GM19035 (cell line): ENCODE results near the gene TMEM9.
"Not testable (repeated sequence)": the region's sequence is repeated elsewhere in the genome, so short reads cannot be mapped to it uniquely, and the experiment has no call there.

Experiments
- ATAC-seq: cut with Tn5 transposase; IDR thresholded peaks from one replicate; pipeline ENCODE4 v1.9.1; 2021; ENCODE audit not compliant: unreplicated experiment

TMEM9 gene

DNA sequence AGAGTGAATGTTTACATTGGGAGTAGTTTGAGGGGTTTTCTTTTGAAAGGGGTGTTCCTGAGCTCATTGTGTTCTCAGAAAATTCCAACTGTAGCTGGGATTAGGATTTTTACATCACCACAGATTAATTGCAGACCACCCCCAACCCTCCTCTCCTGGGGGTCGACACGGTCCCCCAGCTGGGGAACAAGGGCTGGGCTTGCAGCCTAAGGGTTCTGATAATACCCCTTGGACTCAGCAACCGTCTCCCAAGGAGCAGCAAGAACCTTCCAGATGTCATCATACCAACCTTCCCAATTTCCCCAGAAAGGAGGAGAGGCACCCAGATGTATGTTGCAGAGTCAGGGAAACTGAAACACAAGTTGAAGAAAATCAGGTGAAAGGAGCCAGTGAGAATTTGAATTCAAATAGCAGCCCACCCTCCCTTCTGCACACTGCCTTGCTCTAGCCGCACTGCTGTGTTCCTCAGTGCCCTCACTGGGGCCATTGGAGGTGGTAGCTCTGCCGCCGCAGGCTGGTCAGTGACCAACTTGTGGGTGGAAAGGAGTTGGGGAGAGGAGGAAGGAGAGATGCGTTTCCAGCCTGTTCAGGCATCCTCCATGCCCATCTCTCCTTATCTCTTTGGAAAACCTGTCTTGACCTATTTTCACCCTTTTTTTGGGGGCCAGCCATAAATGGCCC lies 21.7 kb upstream of the TMEM9 start:
- ATAC-seq: no peak

DNA sequence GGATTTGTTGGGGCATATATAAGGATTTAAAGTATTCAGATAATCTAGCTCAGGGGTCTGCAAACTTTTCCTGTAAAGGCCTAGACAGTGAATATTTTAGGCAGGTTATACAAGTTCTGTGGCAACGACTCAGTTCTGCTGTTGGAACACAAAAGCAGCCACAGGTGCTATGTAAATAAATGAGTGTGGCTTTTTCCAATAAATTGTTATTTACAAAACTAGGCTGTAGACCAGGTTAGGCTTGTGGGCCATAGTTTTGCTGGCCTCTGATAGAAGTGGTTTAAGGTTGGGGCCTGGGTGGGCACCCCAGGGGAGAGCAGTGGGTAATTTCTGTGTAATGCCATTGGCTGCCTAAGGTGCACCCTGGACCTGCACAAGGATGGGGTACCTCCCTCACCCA lies 19.5 kb upstream of the TMEM9 start:
- no peak for ATAC-seq

DNA sequence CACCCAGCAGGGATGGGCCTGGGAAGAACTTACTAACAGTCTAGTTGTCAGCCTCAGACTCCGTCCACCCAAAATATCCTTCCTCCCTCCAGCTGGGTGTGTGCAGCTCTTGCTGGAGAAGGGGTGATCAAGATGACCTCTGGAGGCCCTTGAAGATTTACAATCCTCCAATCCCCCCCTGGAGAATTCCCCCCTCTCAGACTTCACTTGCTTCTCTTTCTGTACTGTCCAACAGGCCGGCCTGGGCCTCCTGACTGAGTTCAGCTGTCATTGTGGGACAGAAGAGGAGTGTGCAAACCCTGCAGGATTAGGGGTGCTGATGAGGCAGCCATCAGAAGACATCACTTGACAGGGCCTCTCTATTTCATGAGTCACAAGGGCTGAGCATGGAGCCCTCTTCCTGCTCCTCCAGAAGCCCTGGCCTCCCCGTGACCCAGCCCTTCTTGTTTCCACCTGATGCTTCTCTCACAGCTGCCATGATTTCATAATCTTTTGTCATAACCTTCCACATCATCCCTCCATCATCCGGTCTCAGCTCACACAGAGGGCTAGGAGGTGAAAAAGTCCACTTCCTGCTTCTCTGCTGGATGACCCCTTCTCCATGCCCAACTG lies 18.8 kb upstream of the TMEM9 start:
- ATAC-seq: no peak

DNA sequence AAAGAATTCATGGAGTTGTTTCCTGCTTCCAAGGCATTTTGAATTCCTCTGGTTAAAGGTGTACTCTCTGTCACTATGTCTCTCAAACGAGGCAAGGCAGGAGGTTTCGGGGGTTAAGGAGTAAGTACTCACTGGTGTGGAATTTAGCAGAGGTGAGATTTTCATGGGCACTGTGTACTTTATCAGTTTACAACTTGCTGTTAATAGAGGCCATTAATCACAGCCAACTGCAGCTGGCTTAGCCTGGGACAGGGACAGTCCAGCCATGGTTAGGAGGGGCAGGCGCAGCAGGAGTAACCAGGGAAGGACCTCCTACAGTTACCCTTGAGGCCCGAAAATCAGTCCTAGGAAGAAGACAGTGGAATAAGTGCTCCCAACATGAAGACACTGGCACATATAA lies 18.1 kb upstream of the TMEM9 start:
- no peak for ATAC-seq

DNA sequence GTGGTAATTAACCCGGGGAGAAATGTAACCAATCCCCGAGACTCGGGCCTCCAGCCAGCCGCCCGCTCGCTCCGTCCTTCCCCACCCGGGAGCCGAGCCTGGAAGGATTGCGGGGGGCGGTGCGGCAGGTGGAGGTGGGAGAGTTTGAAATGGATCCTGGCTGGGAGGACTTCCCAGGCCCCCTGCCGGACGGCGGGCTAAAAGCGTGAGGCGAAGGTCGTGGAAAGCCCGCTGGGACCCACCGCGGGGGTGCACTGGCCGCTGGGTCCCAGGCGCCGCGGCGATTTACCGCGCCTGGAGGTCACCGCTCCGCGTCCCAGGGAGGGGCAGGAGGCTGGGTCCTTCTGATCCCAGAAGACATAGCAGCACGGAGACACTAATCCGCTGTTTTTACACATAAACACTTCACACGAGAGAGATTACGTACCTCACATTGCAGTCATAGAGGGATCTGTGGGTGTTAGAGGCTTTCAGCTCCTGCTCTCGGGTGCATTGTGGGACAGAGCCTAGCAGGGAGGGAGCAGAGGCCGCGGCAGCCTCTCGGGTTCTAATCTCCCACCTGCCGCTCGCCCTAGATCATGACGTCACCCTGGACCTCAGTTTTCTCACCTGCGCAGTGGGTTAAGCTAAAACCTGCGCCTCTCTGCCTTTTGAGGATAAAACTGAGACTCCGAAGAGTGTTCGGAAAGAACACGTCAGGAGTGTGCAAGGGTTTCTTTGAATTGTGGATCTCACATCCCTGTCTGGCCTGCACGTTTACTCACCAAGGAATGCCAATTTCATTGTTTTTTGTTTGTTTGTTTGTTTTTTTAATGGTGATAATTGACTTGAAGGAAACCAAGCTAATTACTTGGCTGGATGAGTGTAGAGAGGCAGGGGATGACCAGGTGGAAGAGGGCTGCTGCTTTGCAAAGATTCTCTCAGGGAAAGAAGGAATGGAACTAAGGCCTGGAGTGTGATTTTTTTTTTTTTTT lies 17.1 kb upstream of the TMEM9 start:
- ATAC-seq: peak; percentile 48

DNA sequence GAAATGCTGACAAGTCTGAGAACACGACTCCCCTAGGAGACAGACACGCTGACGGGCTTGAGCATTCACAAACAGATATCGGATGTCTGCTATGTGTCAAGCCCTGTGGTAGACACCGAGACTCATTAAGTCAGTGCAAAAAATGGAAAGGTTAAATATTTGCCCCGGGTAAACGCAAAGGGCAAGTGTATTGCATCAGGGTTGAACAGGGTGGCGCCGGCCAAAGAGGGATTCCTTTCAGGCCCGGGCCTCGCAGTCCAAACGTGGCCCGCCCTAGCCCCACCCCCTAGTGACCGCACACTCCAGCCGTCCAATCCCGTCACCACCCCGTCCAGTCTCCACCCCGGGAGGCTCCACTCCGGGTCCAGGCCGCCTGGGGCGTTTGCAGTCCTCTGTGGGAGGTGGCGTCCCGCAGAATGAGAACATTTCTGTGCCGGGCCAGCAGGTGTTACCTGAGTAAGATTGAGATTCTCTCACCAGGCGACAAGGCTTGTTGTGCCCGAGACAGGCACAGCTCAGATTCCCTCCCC lies 16.3 kb upstream of the TMEM9 start:
- peak; percentile 94 for ATAC-seq

DNA sequence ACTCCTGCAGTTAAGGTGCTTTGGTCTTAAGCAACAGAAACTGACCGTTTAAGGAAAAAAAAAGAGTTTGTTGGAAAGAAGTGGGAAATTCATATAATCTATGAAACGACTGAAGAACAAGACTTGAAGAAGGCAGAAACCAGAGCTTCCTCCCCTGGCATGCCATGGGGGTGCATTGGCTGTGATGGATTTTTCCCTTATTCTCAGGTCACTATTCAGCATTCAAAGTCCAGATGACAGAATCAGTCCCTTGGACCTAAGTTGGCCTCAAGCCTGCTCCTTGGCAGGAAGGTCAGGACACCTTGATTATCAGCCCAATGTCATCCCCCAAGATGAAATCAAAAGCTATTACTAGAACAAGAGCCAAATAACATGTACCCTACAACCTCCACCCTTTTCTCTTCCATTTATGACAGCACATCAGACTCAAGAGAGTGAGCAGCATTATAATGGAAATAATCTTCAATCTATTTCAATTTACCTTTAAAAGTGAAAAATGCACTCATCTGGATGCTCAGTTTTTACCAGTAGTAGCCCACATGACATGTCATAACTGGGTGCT lies 15.8 kb upstream of the TMEM9 start:
- ATAC-seq: no peak

DNA sequence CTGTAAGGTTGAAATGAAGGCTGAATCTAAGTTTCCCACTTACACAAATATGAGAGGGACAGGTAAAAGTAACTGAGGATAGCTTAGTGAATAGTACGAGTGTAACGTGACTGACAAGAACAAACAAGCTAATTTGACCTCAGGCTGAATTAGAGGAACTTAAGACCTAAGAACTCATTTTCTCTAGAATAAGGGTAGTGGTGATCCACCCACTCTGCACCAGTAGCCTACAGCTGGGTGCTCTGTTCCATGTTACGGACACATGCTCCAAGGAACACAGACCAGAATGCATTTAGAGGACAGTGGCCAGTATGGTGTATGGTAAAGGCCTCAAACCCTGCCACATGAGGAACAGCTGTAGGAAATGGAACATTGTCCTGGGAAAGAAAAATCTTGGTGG lies 14.9 kb upstream of the TMEM9 start:
- ATAC-seq: no peak

DNA sequence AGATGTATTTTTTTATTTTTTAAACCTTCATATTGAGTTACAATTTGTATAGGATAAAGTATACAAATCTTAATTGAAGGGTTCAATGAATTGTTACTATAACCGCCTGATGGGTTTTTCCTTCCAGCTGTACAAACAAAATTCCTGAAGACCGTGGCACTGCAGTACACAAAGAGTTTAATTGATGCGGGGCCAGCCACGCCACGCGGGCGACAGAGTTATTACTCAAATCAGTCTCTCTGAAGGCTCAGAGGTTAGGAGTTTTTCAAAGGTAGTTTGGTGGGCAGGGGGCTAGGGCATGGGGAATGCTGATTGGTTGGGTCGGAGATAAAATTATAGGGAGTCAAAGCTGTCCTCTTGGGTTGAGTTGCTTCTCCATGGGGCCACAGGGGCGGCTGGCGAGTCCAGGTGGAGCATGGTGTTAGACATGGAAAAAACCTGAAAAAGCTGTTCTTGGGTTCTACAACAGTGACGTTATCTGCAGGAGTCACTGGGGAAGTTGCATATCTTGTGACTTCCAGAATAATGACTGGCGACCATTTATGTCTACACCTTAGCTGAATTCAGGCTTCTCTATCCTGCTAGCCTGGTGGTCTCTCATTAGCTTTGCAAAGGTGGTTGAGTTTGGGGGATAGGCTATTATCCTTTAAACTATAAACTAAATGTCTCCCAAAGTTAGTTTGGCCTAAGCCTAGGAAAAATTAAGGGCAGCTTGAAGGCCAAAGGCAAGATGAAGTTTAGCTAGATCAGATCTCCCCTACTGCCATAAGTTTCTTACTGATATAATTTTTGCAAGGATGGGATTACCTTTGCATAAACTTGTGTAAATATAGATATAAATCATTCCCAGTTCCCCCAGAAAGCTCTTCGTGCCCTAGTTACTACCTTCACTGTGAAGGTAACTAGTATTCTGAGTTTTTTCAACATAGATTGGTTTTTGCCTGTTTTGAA lies 13.0 kb upstream of the TMEM9 start:
- ATAC-seq: no peak

DNA sequence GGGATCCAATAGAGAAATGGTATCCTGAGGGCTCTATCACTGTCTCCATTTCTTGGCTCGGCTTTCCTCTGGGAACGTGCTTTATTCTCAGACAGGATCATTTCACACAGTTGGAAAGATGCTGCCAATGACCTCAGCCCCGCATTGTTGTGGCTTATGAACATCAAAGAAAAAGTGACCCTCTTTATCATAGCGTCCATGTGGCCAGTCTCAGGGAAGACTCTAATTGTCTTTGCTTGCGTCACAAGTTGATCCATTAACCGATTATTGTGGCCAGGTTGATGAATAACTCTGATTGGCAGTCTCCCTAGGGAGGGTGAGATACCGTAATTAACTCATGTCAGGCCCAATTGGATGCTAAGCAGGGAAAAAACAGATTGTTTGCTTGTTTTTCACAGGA lies 10.4 kb upstream of the TMEM9 start:
- no peak for ATAC-seq

DNA sequence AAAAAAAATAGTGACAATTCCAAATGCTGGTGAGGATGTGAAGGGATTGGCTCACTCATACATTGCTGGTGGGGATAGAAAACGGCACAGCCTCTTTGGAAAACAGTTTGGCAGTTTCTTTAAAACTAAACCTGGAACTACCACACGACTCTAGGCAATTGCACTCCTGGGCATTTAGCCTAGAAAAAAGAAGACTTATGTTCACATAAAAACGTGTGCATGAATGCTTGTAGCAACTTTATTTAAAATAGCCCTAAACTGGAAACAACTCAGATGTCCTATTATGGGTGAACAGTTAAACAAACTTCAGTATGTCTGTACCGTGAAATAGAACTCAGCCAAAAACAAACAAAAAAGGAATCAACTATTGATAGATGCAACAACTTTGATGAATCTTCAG lies 9.4 kb upstream of the TMEM9 start:
- no peak for ATAC-seq

DNA sequence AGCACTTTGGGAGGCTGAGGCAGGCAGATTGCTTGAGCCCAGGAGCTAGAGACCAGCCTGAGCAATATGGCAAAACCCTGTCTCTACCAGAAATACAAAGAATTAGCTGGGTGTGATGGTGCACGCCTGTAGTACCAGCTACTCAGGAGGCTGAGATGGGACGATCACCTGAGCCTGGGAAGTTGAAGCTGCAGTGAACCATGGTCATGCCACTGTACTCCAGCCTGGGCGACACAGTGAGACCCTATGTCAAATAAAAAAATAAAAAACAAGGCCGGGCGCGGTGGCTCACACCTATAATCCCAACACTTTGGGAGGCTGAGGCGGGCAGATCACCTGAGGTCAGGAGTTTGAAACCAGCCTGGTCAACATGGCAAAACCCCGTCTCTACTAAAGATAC lies 8.8 kb upstream of the TMEM9 start:
- ATAC-seq: not testable (repeated sequence)

DNA sequence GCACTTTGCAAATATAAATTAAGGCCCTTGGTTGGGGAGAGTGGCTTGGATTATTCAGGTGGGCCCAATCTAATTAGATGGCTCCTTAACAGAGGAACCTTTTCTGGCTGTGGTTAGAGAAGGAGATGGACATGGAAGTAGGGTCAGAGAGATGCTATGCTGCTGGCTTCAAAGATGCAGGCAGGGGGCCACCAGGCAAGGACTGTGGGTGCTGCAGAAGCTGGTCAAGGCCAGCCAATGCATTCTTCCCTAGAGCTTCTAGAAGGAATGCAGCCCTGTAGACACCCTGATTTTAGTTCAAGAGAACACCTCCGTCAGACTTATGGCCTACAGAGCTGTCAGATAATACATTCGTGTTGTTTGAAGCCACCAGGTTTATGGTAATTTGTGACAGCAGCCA lies 3.7 kb upstream of the TMEM9 start:
- no peak for ATAC-seq

DNA sequence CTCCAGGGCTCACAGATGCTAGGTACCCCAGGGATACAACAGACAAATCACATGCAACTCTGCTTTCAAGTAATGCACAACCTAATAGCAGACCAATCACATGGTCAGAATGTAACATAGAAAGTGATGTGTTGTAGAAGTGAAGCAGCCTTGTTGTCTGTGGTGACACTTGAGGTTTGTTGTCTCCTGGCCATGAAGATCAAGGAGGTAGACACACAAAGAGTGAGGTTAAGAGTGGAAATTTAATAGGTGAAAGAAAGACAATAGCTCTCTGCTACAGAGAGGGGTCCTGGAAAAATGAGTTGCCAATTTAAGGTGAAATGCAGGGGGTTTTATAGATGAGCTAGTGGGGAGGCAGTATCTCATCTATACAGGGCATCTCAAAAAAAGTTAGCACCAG lies 2.5 kb upstream of the TMEM9 start:
- no peak for ATAC-seq

DNA sequence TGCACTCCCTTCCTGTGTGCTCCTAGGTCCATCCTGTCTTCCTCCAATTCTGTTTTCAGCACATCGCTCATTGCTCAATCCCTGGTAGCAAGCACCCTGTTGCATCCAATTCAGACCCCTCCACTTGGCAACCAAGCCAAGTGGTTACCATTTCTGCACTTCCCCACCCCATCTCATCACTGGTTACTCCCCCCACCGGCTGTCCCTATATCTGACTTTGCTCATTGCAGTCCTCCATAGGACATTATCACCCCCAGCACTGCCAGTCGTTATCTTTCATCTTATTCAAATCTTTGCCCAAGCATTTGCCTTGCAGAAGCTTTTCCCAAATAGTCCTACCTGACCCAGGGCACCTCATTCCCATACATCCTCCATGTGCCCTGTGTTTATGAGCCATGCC lies 2.1 kb upstream of the TMEM9 start:
- ATAC-seq: no peak

DNA sequence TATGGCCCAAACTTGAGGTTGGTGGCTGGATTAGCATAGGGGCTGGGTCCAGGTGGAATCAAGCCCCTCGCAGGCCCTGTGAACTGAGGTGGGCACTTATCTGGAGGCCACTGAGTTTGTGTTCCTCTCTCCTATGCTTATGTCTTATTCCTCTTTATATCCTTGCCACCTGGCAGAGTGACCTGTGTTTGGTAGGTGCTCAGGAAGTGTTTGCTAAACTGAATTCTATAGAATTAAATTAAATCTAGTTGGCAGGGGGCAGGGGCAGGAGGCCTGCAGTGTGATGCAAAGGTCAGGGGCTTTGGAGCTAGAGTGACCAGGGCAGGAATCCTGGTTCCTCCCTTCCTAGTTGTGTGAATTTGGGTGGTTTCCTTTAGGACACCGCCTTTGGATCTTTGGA lies 1.1 kb upstream of the TMEM9 start:
- ATAC-seq: no peak

DNA sequence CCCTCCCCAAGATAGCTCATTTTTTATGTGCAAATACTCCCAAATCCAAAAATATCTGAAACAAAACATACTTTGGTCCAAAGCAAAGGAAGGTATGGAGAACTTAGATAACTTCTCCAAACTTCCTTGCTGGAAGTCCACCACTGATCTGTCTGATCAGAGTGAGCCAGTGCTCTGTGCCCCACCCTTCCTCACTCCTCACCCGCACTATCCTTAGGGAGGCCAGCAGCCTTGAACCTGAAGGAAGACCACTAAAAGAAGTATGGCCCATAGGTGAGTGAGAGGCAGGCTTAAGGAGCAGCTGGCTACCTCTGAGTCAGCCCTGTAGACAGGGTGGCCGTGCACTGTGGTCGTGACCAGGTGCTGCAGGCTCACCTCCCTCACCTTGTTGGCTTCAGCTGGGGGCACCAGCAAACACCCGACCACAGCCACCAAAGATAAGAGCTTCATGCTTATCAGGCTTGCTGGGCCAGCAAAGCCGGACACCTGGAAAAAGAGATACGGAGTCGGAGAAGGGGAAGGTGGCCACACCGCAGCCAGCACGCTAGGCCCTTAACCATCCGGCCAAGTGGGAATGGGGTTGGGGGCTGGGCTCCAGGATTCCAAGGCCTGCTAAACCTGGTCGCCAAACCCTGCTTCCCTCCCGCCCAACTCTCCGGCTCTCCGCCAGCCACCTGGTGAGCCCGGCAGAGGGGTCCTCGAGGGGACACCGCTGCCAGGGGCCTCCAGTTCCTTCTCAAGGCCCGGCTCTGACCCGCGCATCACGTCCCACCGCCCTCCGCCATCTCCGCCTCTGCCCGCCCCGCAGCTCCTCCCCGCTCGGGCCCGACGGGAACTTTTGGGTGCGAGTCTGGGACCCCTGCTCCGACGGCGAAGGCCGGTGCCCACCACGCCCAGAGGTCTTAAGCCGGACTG lies 543 bp downstream of the TMEM9 start:
- ATAC-seq: peak; percentile 82

DNA sequence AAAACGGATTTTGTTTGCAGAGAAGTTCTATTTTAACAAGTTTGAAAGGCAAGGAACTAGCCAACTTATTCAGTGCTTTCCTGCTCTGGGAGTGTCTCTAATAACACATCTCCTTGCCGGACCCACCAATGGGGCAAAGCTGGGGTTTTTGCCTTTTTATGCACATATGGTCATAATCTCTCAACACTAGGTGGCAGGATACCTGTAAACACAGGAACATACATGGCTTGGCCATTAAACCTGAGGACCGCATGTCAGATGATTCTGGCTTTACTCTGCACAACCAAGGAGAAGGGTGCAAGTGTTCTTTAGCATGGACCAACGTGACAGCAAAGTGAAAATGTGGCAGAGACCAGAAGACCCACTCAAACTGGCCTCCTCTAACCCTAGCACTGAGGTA lies 4.9 kb downstream of the TMEM9 start:
- no peak for ATAC-seq

DNA sequence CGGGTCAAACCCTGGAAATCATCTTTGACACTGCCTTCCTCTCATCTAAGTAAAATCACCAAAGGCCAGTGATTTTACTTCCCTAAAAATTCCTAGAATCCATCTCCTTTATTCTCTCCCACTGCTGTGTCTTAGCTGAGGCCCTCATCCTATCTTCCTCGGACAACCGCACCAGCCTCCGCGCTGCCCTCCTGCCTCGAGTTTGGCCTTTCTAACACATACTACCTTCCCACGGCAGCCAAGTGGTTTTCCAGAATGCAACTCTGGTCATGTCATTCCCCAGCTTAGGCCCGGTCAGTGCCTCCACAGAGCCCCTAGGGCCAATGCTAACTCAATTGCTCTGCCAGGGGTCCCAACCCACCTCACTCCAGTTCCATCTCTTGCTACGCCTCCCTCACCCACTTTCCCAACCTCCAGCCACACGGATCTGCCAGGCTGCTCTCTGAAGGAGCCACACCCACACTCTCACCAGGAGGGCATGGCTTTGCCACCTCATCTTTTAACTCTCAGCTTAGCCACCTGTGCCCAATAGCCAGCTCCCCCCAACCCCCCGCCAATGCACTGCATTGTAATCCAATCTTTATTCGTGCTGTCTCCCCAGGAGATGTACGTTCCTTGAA lies 6.8 kb downstream of the TMEM9 start:
- ATAC-seq: no peak
